Activated T-helper 17 cell treated with anti-CD3 and anti-CD28 coated beads, Interleukin-2, amount 50 U/mL, for 72 hours (primary cell): ENCODE results near the gene TBC1D22B. TPM values are rescaled to one million over a fixed set of nuclear protein-coding genes. Genes with fewer than 3 reads are reported as not detected.

Source experiments
- ATAC-seq: fragments of 150-1000 bp; cut with Tn5 transposase; replicated peaks from 2 replicates; pipeline ENCODE4 v1.10.0; 2021; ENCODE audit warnings: mild to moderate bottlenecking, moderate library complexity
- H3K27ac Mint-ChIP-seq: one replicate; pipeline ENCODE4 v1.8.0; 2022; ENCODE audit warnings: mixed read lengths
- H3K27me3 Mint-ChIP-seq: one replicate; pipeline ENCODE4 v1.8.0; 2022; ENCODE audit warnings: mixed read lengths
- H3K36me3 Mint-ChIP-seq: one replicate; pipeline ENCODE4 v1.8.0; 2022; ENCODE audit warnings: low read depth, mild to moderate bottlenecking, mixed read lengths
- H3K4me1 Mint-ChIP-seq: one replicate; pipeline ENCODE4 v1.8.0; 2022; ENCODE audit warnings: mixed read lengths
- H3K4me3 Mint-ChIP-seq: one replicate; pipeline ENCODE4 v1.8.0; 2022; ENCODE audit warnings: mild to moderate bottlenecking, mixed read lengths
- H3K9me3 Mint-ChIP-seq: one replicate; pipeline ENCODE4 v1.8.0; 2022; ENCODE audit warnings: mixed read lengths
- total RNA-seq, 2 donors: library from RNA; stranded (reverse); gene quantifications; one replicate each; pipeline ENCODE4 v1.2.3, GENCODE V29; 2022

Gene TBC1D22B
- total RNA-seq, 2 donors from 2014 or later, result 11.4 to 12.2 TPM

GRCh38 chr6:37309692-37310091 is 52.1 kb downstream of the TBC1D22B start:
- Mint-ChIP-seq H3K27ac (no peak overlapping the region), H3K36me3 (peaks cover 55% of the 10 kb centered on the region), H3K4me3 (no peak overlapping the region), H3K9me3 (no peaks in the 10 kb centered on the region), H3K27me3 (no peaks in the 10 kb centered on the region), H3K4me1 (peaks cover under 1% of the 10 kb centered on the region)
- ATAC-seq, result no peak

DNA sequence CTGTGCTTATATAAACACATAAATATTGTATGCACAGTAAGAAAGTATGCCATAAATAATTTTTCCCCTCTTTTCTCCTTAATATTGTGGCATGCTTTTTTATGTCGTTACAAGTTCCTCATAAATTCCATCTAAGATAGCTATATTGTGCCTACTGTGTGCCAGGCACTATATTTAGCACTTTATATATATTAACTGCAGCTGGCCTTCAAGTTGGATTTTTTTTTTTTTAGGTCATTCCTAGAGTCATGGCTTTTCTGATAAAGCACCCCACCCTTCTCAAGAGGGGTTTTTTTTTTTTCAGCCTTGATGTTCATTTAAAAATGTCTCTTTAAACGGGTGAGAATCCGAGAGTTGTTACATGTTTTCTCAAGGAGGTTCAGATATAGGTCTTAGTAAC is 53.4 kb downstream of the TBC1D22B start:
- Mint-ChIP-seq H3K36me3 (peaks cover 47% of the 10 kb centered on the region), H3K27ac (no peak overlapping the region), H3K27me3 (no peaks in the 10 kb centered on the region), H3K4me3 (no peak overlapping the region), H3K9me3 (no peaks in the 10 kb centered on the region), H3K4me1 (peaks cover 3% of the 10 kb centered on the region)
- ATAC-seq, result no peak

GRCh38 chr6:37311741-37312473 is 54.3 kb downstream of the TBC1D22B start:
- Mint-ChIP-seq H3K4me3 (no peak overlapping the region), H3K9me3 (no peaks in the 10 kb centered on the region), H3K36me3 (peaks cover 45% of the 10 kb centered on the region), H3K4me1 (peaks cover 3% of the 10 kb centered on the region), H3K27me3 (no peaks in the 10 kb centered on the region), H3K27ac (peak overlapping the region; percentile 58)
- no peak for ATAC-seq

DNA sequence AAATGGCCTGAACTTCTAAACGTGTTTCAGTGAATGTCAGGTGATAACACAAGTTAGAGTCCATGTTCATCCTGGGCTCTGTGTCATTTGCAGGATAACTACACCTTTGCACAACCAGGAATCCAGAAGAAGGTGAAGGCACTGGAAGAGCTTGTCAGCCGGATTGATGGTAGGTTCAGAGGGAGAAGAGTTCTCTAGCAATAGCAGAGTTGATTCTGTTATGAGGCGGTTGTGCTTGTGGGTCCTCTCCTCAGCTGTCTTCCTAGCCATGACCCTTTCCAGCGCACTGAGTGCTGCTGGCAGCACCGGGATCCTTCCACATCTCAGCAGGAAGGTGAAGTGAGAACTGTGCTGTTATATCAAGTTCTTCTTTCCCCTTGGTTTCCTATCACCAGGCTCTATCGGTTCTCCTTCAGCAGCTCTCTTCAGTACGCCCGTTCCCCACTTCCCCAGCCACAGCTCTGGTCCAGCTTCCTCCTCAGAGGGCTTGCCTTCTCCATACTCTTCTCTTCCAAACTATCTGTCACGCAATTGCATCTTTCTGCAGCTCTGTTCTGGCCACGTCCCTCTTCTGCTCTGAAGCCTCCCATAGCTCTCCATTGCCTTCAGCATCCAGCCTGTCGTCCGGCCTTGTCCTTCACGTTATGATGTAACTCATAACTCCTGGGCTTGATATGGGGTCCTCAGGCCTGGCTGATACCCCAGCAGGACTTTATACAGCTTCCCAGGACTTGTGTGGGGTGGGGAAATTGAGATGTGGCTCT is 56.3 kb downstream of the TBC1D22B start:
- Mint-ChIP-seq H3K27me3 (no peaks in the 10 kb centered on the region), H3K36me3 (peaks cover 36% of the 10 kb centered on the region), H3K4me3 (no peak overlapping the region), H3K27ac (no peak overlapping the region), H3K9me3 (no peaks in the 10 kb centered on the region), H3K4me1 (peaks cover 3% of the 10 kb centered on the region)
- ATAC-seq, result no peak

DNA sequence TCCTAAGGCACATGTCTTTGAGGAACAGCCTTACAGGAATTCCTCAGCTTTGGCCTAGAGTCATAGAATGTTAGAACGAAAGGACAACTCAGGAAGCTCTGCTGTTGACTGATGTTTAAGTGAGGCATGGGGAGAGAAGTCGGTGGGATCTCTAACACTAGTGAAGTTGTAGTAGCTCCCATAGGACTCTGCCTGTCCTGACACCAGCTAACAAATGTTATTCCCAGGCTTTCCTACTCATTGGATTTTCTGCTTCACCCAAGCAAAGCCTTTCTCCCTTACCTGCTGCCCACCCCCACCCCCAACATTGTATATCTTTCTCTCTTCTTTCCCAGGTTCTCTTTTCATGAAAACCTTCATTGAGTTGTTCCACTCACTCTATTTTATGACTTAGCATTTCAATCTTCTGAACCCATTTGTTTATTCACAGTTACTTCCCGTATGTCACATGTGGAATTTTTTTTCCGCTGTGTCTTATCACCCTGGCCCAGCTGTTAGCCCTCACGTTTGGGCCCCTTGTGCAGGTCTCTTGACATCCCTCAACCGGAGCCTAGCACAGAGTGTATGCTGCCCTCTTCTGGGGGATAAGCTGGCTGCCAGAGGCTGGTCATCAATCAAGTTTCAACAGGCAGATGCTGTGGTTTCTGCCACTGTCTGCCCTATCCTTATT is 57.0 kb downstream of the TBC1D22B start:
- H3K27ac Mint-ChIP-seq, result peak overlapping the region; percentile 75
- H3K36me3 Mint-ChIP-seq, result peaks cover 31% of the 10 kb centered on the region
- H3K4me3 Mint-ChIP-seq, result no peak overlapping the region
- no peaks in the 10 kb centered on the region for H3K9me3 Mint-ChIP-seq
- peak; percentile 64 for ATAC-seq
- H3K27me3 Mint-ChIP-seq, result no peaks in the 10 kb centered on the region
- H3K4me1 Mint-ChIP-seq, result peaks cover 3% of the 10 kb centered on the region

GRCh38 chr6:37315157-37315515 is 57.6 kb downstream of the TBC1D22B start:
- no peaks in the 10 kb centered on the region for H3K27me3 Mint-ChIP-seq
- peaks cover 3% of the 10 kb centered on the region for H3K4me1 Mint-ChIP-seq
- no peak for ATAC-seq
- H3K4me3 Mint-ChIP-seq, result no peak overlapping the region
- H3K27ac Mint-ChIP-seq, result peak overlapping the region; percentile 75
- H3K36me3 Mint-ChIP-seq, result peaks cover 30% of the 10 kb centered on the region
- H3K9me3 Mint-ChIP-seq, result no peaks in the 10 kb centered on the region

DNA sequence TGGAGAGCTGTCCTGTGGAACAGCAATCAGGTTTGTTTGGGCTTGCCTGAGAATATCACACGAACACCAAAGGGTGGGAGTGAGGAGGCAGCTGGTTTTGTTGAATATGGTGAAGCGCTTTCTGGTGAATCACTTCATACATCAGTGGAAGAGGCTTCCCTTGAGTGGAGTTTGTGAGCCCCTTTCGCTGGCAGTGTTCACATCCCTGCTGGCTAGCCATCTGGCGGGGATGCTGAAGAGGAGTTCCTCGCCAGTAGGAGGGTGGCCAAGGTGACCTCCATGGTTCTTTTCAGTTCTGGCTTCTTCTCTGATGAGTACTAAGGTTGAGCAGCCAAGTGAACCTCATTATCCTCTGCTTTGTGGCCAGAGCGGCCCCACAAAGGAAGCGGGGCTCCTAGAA is 58.5 kb downstream of the TBC1D22B start:
- Mint-ChIP-seq H3K27me3 (no peaks in the 10 kb centered on the region), H3K27ac (no peak overlapping the region), H3K9me3 (no peaks in the 10 kb centered on the region), H3K4me1 (peaks cover 3% of the 10 kb centered on the region), H3K36me3 (peaks cover 30% of the 10 kb centered on the region), H3K4me3 (no peak overlapping the region)
- no peak for ATAC-seq

DNA sequence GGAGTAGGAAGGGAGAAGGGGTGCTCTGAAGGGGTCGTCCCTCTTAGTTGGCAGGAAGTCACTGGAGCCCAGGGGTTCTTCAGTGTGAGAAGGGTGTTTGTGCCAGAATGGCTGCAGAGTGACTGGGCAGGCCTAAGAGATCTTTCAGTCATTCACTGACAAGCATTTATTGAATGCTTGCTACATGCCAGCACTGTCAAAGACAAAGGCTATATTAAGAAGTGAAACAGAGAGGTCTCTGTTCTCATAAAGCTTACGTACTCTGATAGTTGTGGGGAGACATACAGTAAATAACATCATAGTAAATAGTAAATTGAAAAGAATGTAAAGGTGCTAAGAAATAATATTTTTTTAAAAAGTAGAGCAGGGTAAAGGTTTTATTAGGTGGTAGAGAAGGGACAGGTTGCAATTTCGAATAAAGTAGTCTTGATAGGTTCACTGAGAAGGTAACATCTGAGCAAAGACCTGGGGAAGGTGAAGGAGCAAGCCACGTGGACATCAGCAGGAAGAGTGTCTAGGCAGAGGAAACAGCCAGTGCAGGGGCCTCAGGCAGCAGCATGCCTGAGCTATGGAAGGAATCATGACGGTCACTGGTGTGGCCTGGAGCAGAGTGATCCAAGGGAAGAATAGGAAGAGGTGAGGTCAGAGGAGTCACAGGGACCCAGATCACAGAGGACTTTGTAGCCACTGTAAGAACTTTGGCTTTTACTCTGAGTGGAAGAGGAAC is 59.9 kb downstream of the TBC1D22B start:
- ATAC-seq, result no peak

GRCh38 chr6:37319156-37319555 is 61.6 kb downstream of the TBC1D22B start:
- Mint-ChIP-seq H3K36me3 (peaks cover 24% of the 10 kb centered on the region), H3K9me3 (no peaks in the 10 kb centered on the region), H3K4me3 (no peak overlapping the region), H3K27me3 (no peaks in the 10 kb centered on the region), H3K27ac (no peak overlapping the region), H3K4me1 (peaks cover 3% of the 10 kb centered on the region)
- ATAC-seq, result no peak

More for the DNA sequence above, 59.9 kb downstream of the TBC1D22B start:
- Mint-ChIP-seq H3K4me3 (no peak overlapping the region), H3K27me3 (no peaks in the 10 kb centered on the region), H3K27ac (no peak overlapping the region), H3K36me3 (peaks cover 39% of the 10 kb centered on the region), H3K9me3 (no peaks in the 10 kb centered on the region), H3K4me1 (peaks cover 3% of the 10 kb centered on the region)

DNA sequence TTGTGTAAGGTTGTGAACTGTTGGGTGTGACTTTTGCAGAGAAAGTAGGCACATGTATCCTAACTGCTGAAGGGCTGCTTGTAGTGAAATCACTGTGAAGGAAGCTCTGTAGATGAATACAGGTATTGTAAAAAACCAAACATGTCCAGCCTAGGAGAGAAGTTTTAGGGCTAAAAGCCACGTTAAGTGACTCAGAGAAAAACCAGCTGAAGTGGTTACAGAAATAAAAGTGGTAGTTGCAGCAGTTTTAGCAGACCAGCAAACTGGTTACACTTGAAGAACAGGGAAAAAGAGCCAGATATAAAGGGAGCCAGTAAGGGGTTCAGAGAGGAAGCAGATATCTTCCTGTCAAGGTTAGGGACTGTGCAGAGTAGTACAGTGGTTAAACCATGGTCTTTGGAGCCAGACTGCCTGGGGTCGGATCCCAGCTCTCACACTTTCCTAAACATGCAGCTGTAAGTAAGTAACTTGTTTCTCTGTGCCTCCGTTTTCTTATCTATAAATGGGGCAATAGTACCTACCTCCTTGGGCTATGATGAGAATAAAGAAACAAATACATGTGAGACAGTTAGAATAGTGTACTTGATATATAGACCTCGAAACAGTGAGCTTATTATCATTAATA is 62.4 kb downstream of the TBC1D22B start:
- H3K36me3 Mint-ChIP-seq, result peaks cover 16% of the 10 kb centered on the region
- H3K27me3 Mint-ChIP-seq, result no peaks in the 10 kb centered on the region
- ATAC-seq, result no peak
- no peaks in the 10 kb centered on the region for H3K9me3 Mint-ChIP-seq
- H3K4me1 Mint-ChIP-seq, result no peaks in the 10 kb centered on the region
- no peak overlapping the region for H3K27ac Mint-ChIP-seq
- H3K4me3 Mint-ChIP-seq, result no peak overlapping the region

DNA sequence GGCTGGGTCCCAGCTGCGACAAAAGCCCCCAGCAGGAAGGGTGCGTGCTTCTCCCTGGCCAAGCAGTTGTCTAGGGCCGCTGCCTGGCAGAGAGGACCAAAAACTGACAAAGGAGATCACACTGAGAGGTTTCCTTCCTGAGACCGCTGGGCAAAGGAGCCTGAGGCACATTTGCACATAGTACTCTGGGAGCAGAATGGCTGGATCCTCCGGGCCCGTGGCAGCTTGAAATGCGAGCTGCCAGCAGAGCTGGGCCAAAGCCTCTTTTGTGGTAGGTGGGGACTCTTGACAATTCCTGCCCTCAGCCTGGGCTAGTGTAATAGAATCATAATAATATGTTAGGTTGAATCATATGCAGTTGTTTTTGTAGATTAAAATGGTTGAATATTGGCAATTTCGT is 63.1 kb downstream of the TBC1D22B start:
- H3K27ac Mint-ChIP-seq, result no peak overlapping the region
- H3K4me1 Mint-ChIP-seq, result peaks cover under 1% of the 10 kb centered on the region
- H3K27me3 Mint-ChIP-seq, result no peaks in the 10 kb centered on the region
- H3K9me3 Mint-ChIP-seq, result no peaks in the 10 kb centered on the region
- H3K4me3 Mint-ChIP-seq, result no peak overlapping the region
- H3K36me3 Mint-ChIP-seq, result peaks cover 15% of the 10 kb centered on the region
- ATAC-seq, result no peak

GRCh38 chr6:37321101-37321500 is 63.5 kb downstream of the TBC1D22B start:
- Mint-ChIP-seq H3K27ac (peak overlapping the region; percentile 37), H3K9me3 (no peaks in the 10 kb centered on the region), H3K4me3 (no peak overlapping the region), H3K36me3 (peaks cover 19% of the 10 kb centered on the region), H3K27me3 (no peaks in the 10 kb centered on the region), H3K4me1 (peaks cover 5% of the 10 kb centered on the region)
- ATAC-seq, result no peak

- H3K27ac Mint-ChIP-seq, result peak overlapping the region; percentile 37
- no peaks in the 10 kb centered on the region for H3K27me3 Mint-ChIP-seq
- no peaks in the 10 kb centered on the region for H3K9me3 Mint-ChIP-seq
- H3K36me3 Mint-ChIP-seq, result peaks cover 19% of the 10 kb centered on the region
- H3K4me1 Mint-ChIP-seq, result peaks cover 5% of the 10 kb centered on the region
- no peak for ATAC-seq
- H3K4me3 Mint-ChIP-seq, result no peak overlapping the region
Observed at GRCh38 chr6:37321516-37322415, 64.2 kb downstream of the TBC1D22B start.
